Endothelial cell (in vitro differentiated cells): Measurements from ENCODE around the gene NELFB. TPM values are rescaled to one million over a fixed set of nuclear protein-coding genes. Genes with fewer than 3 reads are reported as not detected.

Experiments used
- DNase-seq: peaks from one replicate; pipeline ENCODE4 v3.0.0; 2021; ENCODE audit warnings: low spot score
- H3K27ac Mint-ChIP-seq: one replicate; pipeline ENCODE4 v1.8.0; 2021; ENCODE audit warnings: mixed read lengths, inconsistent platforms; ENCODE audit not compliant: unreplicated experiment
- H3K27me3 Mint-ChIP-seq: one replicate; pipeline ENCODE4 v1.8.0; 2021; ENCODE audit warnings: mild to moderate bottlenecking, moderate library complexity, mixed read lengths, inconsistent platforms; ENCODE audit not compliant: unreplicated experiment
- H3K36me3 Mint-ChIP-seq: one replicate; pipeline ENCODE4 v1.8.0; 2021; ENCODE audit warnings: mild to moderate bottlenecking, low read depth, mixed read lengths, inconsistent platforms; ENCODE audit not compliant: unreplicated experiment
- H3K4me1 Mint-ChIP-seq: one replicate; pipeline ENCODE4 v1.8.0; 2021; ENCODE audit warnings: mild to moderate bottlenecking, mixed read lengths, inconsistent platforms; ENCODE audit not compliant: unreplicated experiment
- H3K4me3 Mint-ChIP-seq: one replicate; pipeline ENCODE4 v1.8.0; 2021; ENCODE audit warnings: mild to moderate bottlenecking, mixed read lengths, inconsistent platforms; ENCODE audit not compliant: unreplicated experiment
- H3K9me3 Mint-ChIP-seq: one replicate; pipeline ENCODE4 v1.8.0; 2021; ENCODE audit warnings: mixed read lengths, inconsistent platforms; ENCODE audit not compliant: unreplicated experiment
- CTCF ChIP-seq: fragments of 200-600 bp; sonication (generic); IDR thresholded peaks from one replicate; pipeline ENCODE4 v1.5.0; 2021; ENCODE audit warnings: antibody characterized with exemption; ENCODE audit not compliant: unreplicated experiment
- total RNA-seq: library from RNA; stranded (reverse); fragmentation: NEBNext Ultra II Directional; extraction: Animal tissue kit (Norgen Biotek cat#: 25700); gene quantifications from one replicate; pipeline ENCODE4 v1.2.1, GENCODE V29; 2021; ENCODE audit not compliant: unreplicated experiment

Gene NELFB
- total RNA-seq, 1 donor from 2014 or later: 65.6 TPM

GRCh38 chr9:137223078-137223970 is 31.8 kb upstream of the NELFB start:
- Mint-ChIP-seq H3K4me3 (peak overlapping the region; percentile 82), H3K9me3 (no peaks in the 10 kb centered on the region), H3K27me3 (peaks cover 11% of the 10 kb centered on the region), H3K36me3 (no peaks in the 10 kb centered on the region), H3K27ac (no peak overlapping the region), H3K4me1 (no peaks in the 10 kb centered on the region)
- DNase-seq: peak; percentile 94
- TF ChIP-seq CTCF: no peak

- H3K36me3 Mint-ChIP-seq: no peaks in the 10 kb centered on the region
- DNase-seq: no peak
- no peaks in the 10 kb centered on the region for H3K9me3 Mint-ChIP-seq
- H3K4me1 Mint-ChIP-seq: no peaks in the 10 kb centered on the region
- no peak within 1 kb of the TSS for H3K27ac Mint-ChIP-seq
- H3K27me3 Mint-ChIP-seq: peaks cover 11% of the 10 kb centered on the region
- peak within 1 kb of the TSS; percentile 71 for H3K4me3 Mint-ChIP-seq
- no peak for TF ChIP-seq CTCF
These were observed 30.1 kb upstream of the NELFB start, which contains the start of gene CYSRT1 for GRCh38 chr9:137224830-137225694. TSS of gene CYSRT1 (plus strand) at chr9:137225174. CDS start at chr9:137225622, 448 bp downstream.

GRCh38 chr9:137225699-137226331 is 29.3 kb upstream of the NELFB start:
- H3K4me3 Mint-ChIP-seq: no peak overlapping the region

GRCh38 chr9:137226338-137227053 is 28.6 kb upstream of the NELFB start:
- H3K9me3 Mint-ChIP-seq: no peaks in the 10 kb centered on the region
- H3K4me1 Mint-ChIP-seq: no peaks in the 10 kb centered on the region
- H3K4me3 Mint-ChIP-seq: no peak overlapping the region
- no peak for DNase-seq
- no peaks in the 10 kb centered on the region for H3K36me3 Mint-ChIP-seq
- H3K27ac Mint-ChIP-seq: no peak overlapping the region
- TF ChIP-seq CTCF: no peak
- peaks cover 7% of the 10 kb centered on the region for H3K27me3 Mint-ChIP-seq

More at GRCh38 chr9:137225699-137226331, 29.3 kb upstream of the NELFB start:
- DNase-seq: no peak
- H3K9me3 Mint-ChIP-seq: no peaks in the 10 kb centered on the region
- H3K27ac Mint-ChIP-seq: no peak overlapping the region
- H3K36me3 Mint-ChIP-seq: no peaks in the 10 kb centered on the region
- no peak for TF ChIP-seq CTCF
- H3K4me1 Mint-ChIP-seq: no peaks in the 10 kb centered on the region
- peaks cover 9% of the 10 kb centered on the region for H3K27me3 Mint-ChIP-seq
